ENCODE measurements around the gene TMEM106C.

The TMEM106C gene

GRCh38 chr12:47995981-47996401, 32.6 kb downstream of the TMEM106C start:
- no peak for DNase-seq (ENCODE audit: low read depth)

GRCh38 chr12:47997321-47997720, 33.9 kb downstream of the TMEM106C start:
- no peak for DNase-seq (ENCODE audit: low read depth)

- DNase-seq (ENCODE audit: low read depth) = no peak
These were observed 36.4 kb downstream of the TMEM106C start for GRCh38 chr12:47999816-48000215.

- DNase-seq (ENCODE audit: low read depth) = no peak
These were observed 37.6 kb downstream of the TMEM106C start for GRCh38 chr12:48000878-48001504.

- no peak for DNase-seq (ENCODE audit: low read depth)
These were observed 38.4 kb downstream of the TMEM106C start for GRCh38 chr12:48001505-48002413.

- no peak for DNase-seq (ENCODE audit: low read depth)
These were observed 39.0 kb downstream of the TMEM106C start for GRCh38 chr12:48002414-48002730.

- no peak for DNase-seq (ENCODE audit: low read depth)
These were observed 39.4 kb downstream of the TMEM106C start for GRCh38 chr12:48002773-48003218.

- DNase-seq (ENCODE audit: low read depth) = no peak
These were observed 40.0 kb downstream of the TMEM106C start for GRCh38 chr12:48003226-48004052.

GRCh38 chr12:48004053-48004941, 40.9 kb downstream of the TMEM106C start, which contains the start of gene COL2A1:
COL2A1 (minus strand) TSS chr12:48004476; CDS start chr12:48004321, 155 bp downstream.
- peak; percentile 79 for DNase-seq (ENCODE audit: low read depth)

GRCh38 chr12:48005001-48005749, 41.8 kb downstream of the TMEM106C start:
- DNase-seq (ENCODE audit: low read depth) = no peak

- no peak for DNase-seq (ENCODE audit: low read depth)
These were observed 42.3 kb downstream of the TMEM106C start for GRCh38 chr12:48005750-48006021.

GRCh38 chr12:48007206-48007605, 43.8 kb downstream of the TMEM106C start:
- no peak for DNase-seq (ENCODE audit: low read depth)

GRCh38 chr12:48008349-48008748, 45.0 kb downstream of the TMEM106C start:
- no peak for DNase-seq (ENCODE audit: low read depth)

- DNase-seq (ENCODE audit: low read depth) = no peak
These were observed 45.6 kb downstream of the TMEM106C start for GRCh38 chr12:48008950-48009349.

GRCh38 chr12:48009471-48009870, 46.1 kb downstream of the TMEM106C start:
- no peak for DNase-seq (ENCODE audit: low read depth)

- no peak for DNase-seq (ENCODE audit: low read depth)
These were observed 47.1 kb downstream of the TMEM106C start for GRCh38 chr12:48010366-48010970.

- no peak for DNase-seq (ENCODE audit: low read depth)
These were observed 48.7 kb downstream of the TMEM106C start for GRCh38 chr12:48012070-48012469.

- no peak for DNase-seq (ENCODE audit: low read depth)
These were observed 49.9 kb downstream of the TMEM106C start for GRCh38 chr12:48013287-48013686.

GRCh38 chr12:48015129-48015528, 51.7 kb downstream of the TMEM106C start:
- DNase-seq (ENCODE audit: low read depth) = no peak

- no peak for DNase-seq (ENCODE audit: low read depth)
These were observed 52.6 kb downstream of the TMEM106C start for GRCh38 chr12:48015954-48016353.
